GM06990 (cell line): ENCODE data around the gene CLSTN2.

Experiments used
- DNase-seq: peaks from one replicate; pipeline ENCODE4 v3.0.0-alpha.2; 2011; ENCODE audit not compliant: insufficient read length; ENCODE audit errors: extremely low read depth
- H3K27me3 ChIP-seq: replicated peaks from 2 replicates; pipeline ENCODE4 v1.6.0; 2011; ENCODE audit warnings: low read length; ENCODE audit not compliant: control insufficient read depth, insufficient read depth
- H3K36me3 ChIP-seq: 2 replicates; pipeline ENCODE4 v1.5.1; 2011; ENCODE audit warnings: low read length; ENCODE audit not compliant: control insufficient read depth, insufficient read depth
- H3K4me3 ChIP-seq: replicated peaks from 2 replicates; pipeline ENCODE4 v1.5.1; 2011; ENCODE audit warnings: low read depth, mild to moderate bottlenecking, control low read depth, low read length
- CTCF ChIP-seq: IDR thresholded peaks from 2 replicates; pipeline ENCODE4 v1.5.1; 2011; ENCODE audit warnings: low read length, control low read depth, mild to moderate bottlenecking, inconsistent platforms; ENCODE audit not compliant: insufficient read depth, poor library complexity, severe bottlenecking

CLSTN2 gene

DNA sequence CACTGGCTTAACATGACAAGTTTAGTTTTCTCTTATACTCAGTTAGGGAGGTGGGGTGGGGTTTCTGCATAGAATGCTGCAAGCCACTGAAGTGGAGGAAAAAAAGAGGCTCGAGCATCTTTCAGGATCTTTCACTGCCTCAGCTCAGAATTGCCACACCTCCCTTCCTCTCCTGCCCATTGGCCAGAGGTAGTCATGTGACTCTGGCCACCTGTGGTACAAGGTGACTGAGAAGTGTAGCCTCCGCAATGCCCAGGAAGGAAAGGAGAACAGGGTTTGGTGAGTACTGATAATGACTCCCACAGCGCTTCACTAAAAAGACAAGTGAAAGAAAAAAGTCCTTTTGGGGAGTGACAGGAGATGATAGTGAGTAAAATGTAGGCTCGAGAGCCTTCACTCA, 618.6 kb downstream of the CLSTN2 start:
- no peak for TF ChIP-seq CTCF
- Histone ChIP-seq H3K27me3 (no peaks in the 10 kb centered on the region; the same call in 1 of the 2 replicates), H3K36me3 (no peaks in the 10 kb centered on the region), H3K4me3 (no peak overlapping the region)
- DNase-seq: no peak

GRCh38 chr3:140555666-140556065, 620.7 kb downstream of the CLSTN2 start:
- DNase-seq: no peak
- H3K36me3 ChIP-seq: no peaks in the 10 kb centered on the region
- no peak for TF ChIP-seq CTCF
- H3K4me3 ChIP-seq: no peak overlapping the region
- no peaks in the 10 kb centered on the region; the same call in none of the 2 replicates for H3K27me3 ChIP-seq

DNA sequence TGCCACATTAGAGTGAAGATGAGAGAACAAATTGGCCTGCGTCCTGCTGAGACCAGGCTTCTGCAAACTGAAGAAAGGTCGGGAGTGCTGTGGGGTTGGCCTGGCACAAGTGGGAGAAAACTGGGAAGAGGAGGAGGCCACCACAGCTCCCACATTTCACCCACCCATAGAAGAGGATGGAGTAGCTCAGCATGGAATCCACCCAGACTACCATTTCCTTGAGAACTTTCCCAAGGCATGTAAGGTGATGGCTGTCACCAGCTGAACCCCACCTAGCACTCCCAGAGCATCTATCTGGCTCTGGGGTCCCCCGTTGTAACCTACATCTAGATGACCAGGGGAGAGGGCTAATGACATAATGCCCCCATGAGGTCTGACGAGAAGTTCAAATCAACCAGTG, 622.5 kb downstream of the CLSTN2 start:
- no peak for DNase-seq
- TF ChIP-seq CTCF: no peak
- Histone ChIP-seq H3K27me3 (no peaks in the 10 kb centered on the region; the same call in none of the 2 replicates), H3K36me3 (no peaks in the 10 kb centered on the region), H3K4me3 (no peak overlapping the region)

GRCh38 chr3:140559546-140559945, 624.6 kb downstream of the CLSTN2 start:
- Histone ChIP-seq H3K36me3 (no peaks in the 10 kb centered on the region), H3K4me3 (no peak overlapping the region), H3K27me3 (no peaks in the 10 kb centered on the region; the same call in none of the 2 replicates)
- DNase-seq: no peak
- TF ChIP-seq CTCF: no peak

GRCh38 chr3:140563206-140563760, 628.3 kb downstream of the CLSTN2 start:
- Histone ChIP-seq H3K36me3 (no peaks in the 10 kb centered on the region), H3K27me3 (no peaks in the 10 kb centered on the region; the same call in none of the 2 replicates), H3K4me3 (no peak overlapping the region)
- no peak for DNase-seq
- no peak for TF ChIP-seq CTCF

- Histone ChIP-seq H3K27me3 (no peaks in the 10 kb centered on the region; the same call in 1 of the 2 replicates), H3K36me3 (no peaks in the 10 kb centered on the region), H3K4me3 (no peak overlapping the region)
- no peak for DNase-seq
- TF ChIP-seq CTCF: no peak
Measured at GRCh38 chr3:140568131-140568530, 633.1 kb downstream of the CLSTN2 start.
